Caco-2 (cell line): Measurements from ENCODE around the gene PLEKHS1. TPM values are rescaled to one million over a fixed set of nuclear protein-coding genes. Genes with fewer than 3 reads are reported as not detected.

Source experiments
- BruUV-seq: library from RNA; stranded (reverse); fragments of 400-500 nt; replicated peaks from 2 replicates; lab custom pipeline; 2021; lab: Mats Ljungman, UMichigan
- CTCF ChIA-PET: fragments of 300-600 bp; sonication (Branson Sonifier 250); formaldehyde crosslinking; loops from one replicate; lab custom pipeline; 2022; ENCODE audit warnings: antibody characterized with exemption; lab: Charles Lee
- POLR2A ChIA-PET: fragments of 300-600 bp; sonication (Branson Sonifier 250); formaldehyde crosslinking; loops from one replicate; lab custom pipeline; 2022; ENCODE audit warnings: antibody characterized with exemption; lab: Charles Lee
- DNase-seq, 2 experiments: peaks; one replicate each; pipeline versions ENCODE4 v3.0.0 to v3.0.0-alpha.2; 2020 to 2022
- H3K27me3 ChIP-seq: replicated peaks from 2 replicates; pipeline ENCODE4 v1.6.0; 2011; ENCODE audit warnings: low read length; ENCODE audit not compliant: control insufficient read depth, insufficient read depth
- H3K36me3 ChIP-seq: 2 replicates; pipeline ENCODE4 v1.5.1; 2011; ENCODE audit warnings: low read length; ENCODE audit not compliant: control insufficient read depth, insufficient read depth
- H3K4me1 ChIP-seq: fragments of 250-450 bp; sonication (Bioruptor Pico); 2 replicates; pipeline ENCODE4 v1.5.1; 2020; ENCODE audit warnings: mild to moderate bottlenecking
- H3K4me3 ChIP-seq: 2 replicates; pipeline ENCODE4 v1.5.1; 2011; ENCODE audit warnings: low read depth, mild to moderate bottlenecking, control low read depth, low read length
- H3K9me3 ChIP-seq: fragments of 250-450 bp; sonication (Bioruptor Pico); 2 replicates; pipeline ENCODE4 v1.5.1; 2020; ENCODE audit warnings: mild to moderate bottlenecking, moderate library complexity
- H3K27ac Mint-ChIP-seq: one replicate; pipeline ENCODE4 v1.8.0; 2022; ENCODE audit warnings: mixed read lengths; ENCODE audit not compliant: unreplicated experiment
- H3K27me3 Mint-ChIP-seq: one replicate; pipeline ENCODE4 v1.8.0; 2022; ENCODE audit warnings: mixed read lengths; ENCODE audit not compliant: insufficient read depth, unreplicated experiment
- H3K36me3 Mint-ChIP-seq: one replicate; pipeline ENCODE4 v1.8.0; 2022; ENCODE audit warnings: mild to moderate bottlenecking, mixed read lengths; ENCODE audit not compliant: insufficient read depth, unreplicated experiment
- H3K4me1 Mint-ChIP-seq: one replicate; pipeline ENCODE4 v1.8.0; 2022; ENCODE audit warnings: low read depth, mixed read lengths; ENCODE audit not compliant: unreplicated experiment
- H3K4me3 Mint-ChIP-seq: one replicate; pipeline ENCODE4 v1.8.0; 2022; ENCODE audit warnings: mild to moderate bottlenecking, moderate library complexity, mixed read lengths; ENCODE audit not compliant: unreplicated experiment
- H3K9me3 Mint-ChIP-seq: one replicate; pipeline ENCODE4 v1.8.0; 2022; ENCODE audit warnings: mixed read lengths; ENCODE audit not compliant: unreplicated experiment
- CTCF ChIP-seq, 2 experiments: fragments of 200-600 bp in 1 of 2; IDR thresholded peaks; 1 replicate in 1 of 2; 2 replicates in 1 of 2; pipeline versions ENCODE4 v1.5.1 to v1.8.0; 2011 to 2022; ENCODE audit warnings: antibody characterized with exemption in 1 of 2, control low read depth in 1 of 2, inconsistent platforms in 1 of 2, low read depth in 1 of 2, low read length in 1 of 2, mild to moderate bottlenecking in 1 of 2, moderate library complexity in 1 of 2; ENCODE audit not compliant: insufficient read depth in 1 of 2, severe bottlenecking in 1 of 2, unreplicated experiment in 1 of 2
- intact Hi-C: fragments of 100-400 bp; cut with micrococcal nuclease; formaldehyde crosslinking; loops from one replicate; pipeline ENCODE4 v1.10.0; 2022; ENCODE audit not compliant: unreplicated experiment
- total RNA-seq: library from RNA; stranded (reverse); gene quantifications from 2 replicates; pipeline ENCODE4 v1.2.3, GENCODE V29; 2022

The PLEKHS1 gene
- total RNA-seq, 1 experiment from 2014 or later = not detected

DNA sequence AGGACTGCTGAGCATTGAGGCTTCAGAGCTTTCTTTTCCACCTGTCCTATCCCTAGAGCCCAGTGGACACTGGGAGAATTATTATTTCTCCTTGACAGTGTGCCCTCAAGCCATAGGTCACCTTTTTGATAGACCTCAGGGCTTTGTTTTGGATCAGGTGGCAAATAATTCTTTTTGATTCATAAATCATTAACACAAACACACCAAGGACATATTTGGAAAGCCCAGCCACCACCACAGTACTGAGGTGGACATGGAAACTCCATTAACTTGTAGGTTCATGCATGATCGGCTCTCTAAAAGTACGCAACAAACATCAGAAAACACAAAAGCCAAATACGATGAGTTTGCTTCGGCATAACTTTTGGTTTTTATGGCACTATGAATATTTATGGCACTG, 17.8 kb upstream of the PLEKHS1 start:
- CTCF ChIA-PET = no interaction called here
- no peaks in the 10 kb centered on the region for H3K9me3 ChIP-seq
- intact Hi-C loops = no loop called here
- no peak overlapping the region for H3K4me3 Mint-ChIP-seq
- H3K36me3 Mint-ChIP-seq = peaks cover 10% of the 10 kb centered on the region
- peaks cover 9% of the 10 kb centered on the region for H3K4me1 ChIP-seq
- H3K27me3 Mint-ChIP-seq = no peaks in the 10 kb centered on the region
- H3K36me3 ChIP-seq = no peaks in the 10 kb centered on the region; the same call in 1 of the 2 replicates
- H3K9me3 Mint-ChIP-seq = peaks cover 10% of the 10 kb centered on the region
- TF ChIP-seq CTCF (IDR thresholded peaks at IDR 0.05; ENCODE audit: insufficient read depth in 1 of 2, low read depth in 1 of 2, low read length in 1 of 2, severe bottlenecking in 1 of 2, unreplicated experiment in 1 of 2) = no peak
- DNase-seq = no peak
- H3K4me1 Mint-ChIP-seq = no peaks in the 10 kb centered on the region
- H3K27ac Mint-ChIP-seq = no peak overlapping the region
- POLR2A ChIA-PET = no interaction called here
- H3K27me3 ChIP-seq = no peaks in the 10 kb centered on the region
- no peak overlapping the region for H3K4me3 ChIP-seq
- no TSS peak for BruUV-seq

GRCh38 chr10:113735913-113736312, 15.6 kb upstream of the PLEKHS1 start:
- peak; percentile 22 to 46 for TF ChIP-seq CTCF (IDR thresholded peaks at IDR 0.05; ENCODE audit: insufficient read depth in 1 of 2, low read depth in 1 of 2, low read length in 1 of 2, severe bottlenecking in 1 of 2, unreplicated experiment in 1 of 2)
- Mint-ChIP-seq H3K27me3 (no peaks in the 10 kb centered on the region), H3K36me3 (no peaks in the 10 kb centered on the region), H3K27ac (no peak overlapping the region), H3K4me3 (no peak overlapping the region), H3K9me3 (no peaks in the 10 kb centered on the region), H3K4me1 (no peaks in the 10 kb centered on the region)
- H3K27me3 ChIP-seq = no peaks in the 10 kb centered on the region
- BruUV-seq = no TSS peak
- peaks cover 9% of the 10 kb centered on the region for H3K4me1 ChIP-seq
- no peaks in the 10 kb centered on the region for H3K9me3 ChIP-seq
- H3K36me3 ChIP-seq = no peaks in the 10 kb centered on the region
- CTCF ChIA-PET = interaction anchor here (1.0 kb wide), 1 partner anchor 45 kb away, joined by 5 read pairs; no protein-coding TSS in a partner anchor
- H3K4me3 ChIP-seq = no peak overlapping the region
- intact Hi-C loops = loop anchor here (1.0 to 5.0 kb wide), 4 partner anchors 44 to 367 kb away; partner anchors contain the start of genes DCLRE1A and NHLRC2
- peak; percentile 61 to 64 for DNase-seq
- POLR2A ChIA-PET = no interaction called here

DNA sequence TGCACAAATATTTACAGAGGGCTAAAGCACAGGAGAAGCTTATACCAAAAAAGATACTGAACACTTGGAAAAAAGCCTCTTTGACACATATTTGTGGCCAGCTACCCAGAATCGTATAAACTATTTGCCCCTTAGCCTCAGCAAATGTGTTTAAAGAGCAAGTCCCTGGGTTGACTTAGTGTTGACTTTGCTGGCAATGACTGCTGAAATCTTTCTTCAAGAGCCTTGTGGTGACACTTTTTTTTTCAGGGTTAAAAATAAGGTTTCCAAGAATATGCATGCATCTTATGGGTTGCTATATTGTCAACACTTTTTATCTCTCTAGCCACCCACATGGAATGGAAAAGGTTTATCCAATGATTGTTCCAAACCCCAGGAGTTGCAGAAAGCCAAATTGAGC, 14.9 kb upstream of the PLEKHS1 start:
- Histone ChIP-seq H3K4me1 (peaks cover 9% of the 10 kb centered on the region), H3K27me3 (no peaks in the 10 kb centered on the region), H3K9me3 (no peaks in the 10 kb centered on the region), H3K4me3 (no peak overlapping the region), H3K36me3 (no peaks in the 10 kb centered on the region)
- H3K36me3 Mint-ChIP-seq = no peaks in the 10 kb centered on the region
- TF ChIP-seq CTCF (IDR thresholded peaks at IDR 0.05; ENCODE audit: insufficient read depth in 1 of 2, low read depth in 1 of 2, low read length in 1 of 2, severe bottlenecking in 1 of 2, unreplicated experiment in 1 of 2) = no peak
- no peaks in the 10 kb centered on the region for H3K4me1 Mint-ChIP-seq
- ChIA-PET POLR2A (no interaction called here), CTCF (interaction anchor here (1.0 to 1.1 kb wide), 2 partner anchors 44 kb away, joined by 3 to 5 read pairs; no protein-coding TSS in a partner anchor)
- no TSS peak for BruUV-seq
- H3K9me3 Mint-ChIP-seq = no peaks in the 10 kb centered on the region
- no peak for DNase-seq
- H3K27ac Mint-ChIP-seq = no peak overlapping the region
- no peak overlapping the region for H3K4me3 Mint-ChIP-seq
- no peaks in the 10 kb centered on the region for H3K27me3 Mint-ChIP-seq
- intact Hi-C loops = loop anchor here (1.0 to 5.0 kb wide), 4 partner anchors 44 to 367 kb away; partner anchors contain the start of genes DCLRE1A and NHLRC2
